Measurements from ENCODE around the gene CGNL1.

DNA sequence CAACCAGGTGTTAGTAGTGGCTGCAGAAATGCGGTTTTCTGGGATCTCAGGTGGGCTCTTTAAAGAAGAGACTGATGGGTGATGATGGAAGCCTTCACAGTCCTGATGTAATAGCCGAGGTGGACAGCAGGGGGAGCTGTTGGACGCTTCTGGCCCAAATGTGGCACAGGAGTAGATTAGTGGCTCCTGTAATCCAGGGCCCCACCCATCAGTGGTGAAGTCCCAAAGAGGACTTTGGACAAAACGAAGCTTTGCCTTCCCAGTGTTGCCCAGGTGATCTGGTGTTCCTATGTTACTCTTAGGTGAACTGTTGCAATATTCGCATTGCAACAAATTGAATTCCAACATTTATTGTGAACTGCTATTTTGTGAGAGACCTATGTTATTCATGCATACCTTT lies 183.6 kb downstream of the CGNL1 start:
- TF ChIP-seq, protein P1, sequence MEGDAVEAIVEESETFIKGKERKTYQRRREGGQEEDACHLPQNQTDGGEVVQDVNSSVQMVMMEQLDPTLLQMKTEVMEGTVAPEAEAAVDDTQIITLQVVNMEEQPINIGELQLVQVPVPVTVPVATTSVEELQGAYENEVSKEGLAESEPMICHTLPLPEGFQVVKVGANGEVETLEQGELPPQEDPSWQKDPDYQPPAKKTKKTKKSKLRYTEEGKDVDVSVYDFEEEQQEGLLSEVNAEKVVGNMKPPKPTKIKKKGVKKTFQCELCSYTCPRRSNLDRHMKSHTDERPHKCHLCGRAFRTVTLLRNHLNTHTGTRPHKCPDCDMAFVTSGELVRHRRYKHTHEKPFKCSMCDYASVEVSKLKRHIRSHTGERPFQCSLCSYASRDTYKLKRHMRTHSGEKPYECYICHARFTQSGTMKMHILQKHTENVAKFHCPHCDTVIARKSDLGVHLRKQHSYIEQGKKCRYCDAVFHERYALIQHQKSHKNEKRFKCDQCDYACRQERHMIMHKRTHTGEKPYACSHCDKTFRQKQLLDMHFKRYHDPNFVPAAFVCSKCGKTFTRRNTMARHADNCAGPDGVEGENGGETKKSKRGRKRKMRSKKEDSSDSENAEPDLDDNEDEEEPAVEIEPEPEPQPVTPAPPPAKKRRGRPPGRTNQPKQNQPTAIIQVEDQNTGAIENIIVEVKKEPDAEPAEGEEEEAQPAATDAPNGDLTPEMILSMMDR (IDR thresholded peaks at IDR 0.05) = peak; percentile 89 to 91 (median 90)
- TF ChIP-seq EP300 (IDR thresholded peaks at IDR 0.05) = no peak
- no peak for TF ChIP-seq POLR2A (IDR thresholded peaks at IDR 0.05; ENCODE audit: low read depth)
- peak in 1 of 2 donors; percentile 10 for TF ChIP-seq POLR2AphosphoS5 (IDR thresholded peaks at IDR 0.05)

All from esophagus muscularis mucosa (tissue), 4 donors.